IPS-18c (cell line): Measurements from ENCODE around the gene CLCN4.

Experiments
- H3K4me3 ChIP-seq: 2 replicates; pipeline ENCODE4 v1.7.0; 2013; ENCODE audit warnings: low read depth, mild to moderate bottlenecking, low read length, moderate library complexity; ENCODE audit not compliant: insufficient read depth
- H3K9me3 ChIP-seq: one replicate; pipeline ENCODE4 v1.6.1; 2013; ENCODE audit warnings: mild to moderate bottlenecking, low read length, moderate library complexity; ENCODE audit not compliant: control insufficient read depth, insufficient read depth

Gene CLCN4

DNA sequence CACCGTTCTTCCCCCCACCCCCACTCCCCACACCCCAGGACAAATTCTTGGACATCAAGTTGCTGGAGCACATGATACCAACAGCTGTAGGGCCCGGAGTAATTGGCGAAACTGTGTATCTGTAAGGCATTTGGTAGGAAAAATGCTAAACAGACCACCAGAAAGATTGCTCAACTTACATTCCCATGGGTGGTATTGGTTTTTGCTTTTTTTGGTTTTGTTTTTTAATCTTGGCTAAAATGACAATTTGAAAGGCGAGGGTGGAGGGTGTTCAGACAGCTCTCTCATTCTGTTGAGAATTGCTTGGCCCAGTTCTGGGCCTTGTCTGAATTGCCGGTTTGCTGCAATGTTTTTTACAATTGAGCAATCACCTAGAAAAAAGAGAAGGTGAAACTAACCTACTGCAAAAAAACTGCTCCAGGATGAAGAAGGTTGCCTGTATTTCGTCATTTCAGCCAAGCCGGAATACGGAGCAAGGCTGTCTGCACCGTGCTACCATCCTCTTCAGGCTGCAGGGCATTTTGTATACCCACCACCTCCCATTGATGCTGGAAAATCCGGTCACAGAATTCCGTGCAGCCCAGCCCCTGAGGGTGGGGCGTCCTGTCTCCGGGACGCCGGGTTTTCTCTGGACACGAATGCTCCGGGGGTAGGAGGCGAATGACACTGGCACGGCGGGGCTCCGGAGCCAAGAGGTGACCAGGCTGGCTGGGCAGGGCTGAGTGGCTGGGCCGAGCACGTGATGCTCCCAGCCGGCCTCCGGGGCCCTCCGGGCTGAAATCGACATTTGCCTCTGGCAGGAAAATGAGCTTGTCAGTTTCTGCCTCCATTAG lies at the start of gene CLCN4:
Gene CLCN4 (plus strand): TSS at position 777 of the 833 bp plus-strand sequence. CDS start 28,058 bp downstream, outside the sequence.
- Histone ChIP-seq H3K9me3 (peaks cover 7% of the 10 kb centered on the region), H3K4me3 (peak within 1 kb of the TSS; percentile 9; the same call in 1 of the 2 replicates)

DNA sequence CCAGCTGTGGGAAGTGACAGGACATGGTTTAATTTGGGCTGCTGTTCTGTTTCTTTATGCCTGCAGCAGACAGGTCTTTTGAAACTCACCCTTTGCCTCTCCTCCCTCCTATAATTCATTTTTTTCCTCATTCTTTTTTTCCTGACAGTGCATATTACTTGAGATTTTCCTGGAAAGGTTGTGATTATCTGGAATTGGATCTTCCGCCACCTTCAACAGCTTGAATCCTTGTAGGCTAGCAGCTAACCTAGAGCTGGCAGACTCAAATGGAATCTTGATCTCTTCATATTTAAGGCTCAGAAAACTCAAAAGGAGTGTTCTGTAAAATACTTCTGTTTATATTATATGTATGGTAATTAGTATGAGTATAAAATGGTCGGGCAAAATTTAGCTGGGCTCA lies 49.3 kb upstream of the CLCN4 start:
- H3K4me3 ChIP-seq: no peak overlapping the region; the same call in 1 of the 2 replicates
- H3K9me3 ChIP-seq: peaks cover 9% of the 10 kb centered on the region

DNA sequence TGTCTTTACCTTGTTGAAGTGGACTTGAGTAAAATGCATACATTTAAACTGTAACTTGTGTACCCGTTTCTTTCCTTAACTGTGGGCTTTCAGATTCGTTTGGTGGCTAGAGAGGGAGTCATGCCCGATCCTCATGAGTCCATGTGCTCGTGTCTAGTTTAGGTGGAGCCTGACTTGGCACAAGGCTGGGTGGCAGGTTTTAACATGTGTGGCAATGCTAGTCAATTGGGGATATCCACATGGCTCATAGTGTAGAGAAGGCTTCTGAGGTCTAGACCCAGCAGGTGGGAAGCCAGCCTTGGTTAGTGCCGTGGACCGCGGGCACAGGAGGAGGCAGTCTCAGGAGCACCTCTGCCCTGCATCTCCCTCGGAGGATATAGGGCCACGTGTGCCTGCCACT lies 48.5 kb upstream of the CLCN4 start:
- no peak overlapping the region for H3K4me3 ChIP-seq
- H3K9me3 ChIP-seq: peaks cover 9% of the 10 kb centered on the region

DNA sequence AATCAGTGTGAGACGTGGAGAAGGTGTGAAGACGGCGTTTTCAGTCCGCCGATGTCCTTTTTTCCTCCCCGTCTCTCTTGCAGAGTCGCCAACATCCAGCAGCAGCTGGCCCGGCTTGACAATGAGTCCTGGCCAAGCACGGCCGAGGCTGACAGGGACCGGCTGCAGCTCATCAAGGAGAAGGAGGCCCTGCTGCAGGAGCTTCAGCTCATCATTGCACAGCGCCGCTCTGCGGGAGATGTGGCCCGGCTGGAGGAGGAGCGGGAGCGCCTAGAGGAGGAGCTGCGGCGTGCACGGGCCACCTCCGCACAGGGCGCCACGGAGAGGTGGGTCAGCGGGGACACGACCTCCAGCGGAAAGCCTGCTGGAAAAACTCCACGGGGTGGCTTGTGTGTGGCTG lies 47.1 kb upstream of the CLCN4 start:
- Histone ChIP-seq H3K4me3 (no peak overlapping the region), H3K9me3 (peaks cover 7% of the 10 kb centered on the region)

DNA sequence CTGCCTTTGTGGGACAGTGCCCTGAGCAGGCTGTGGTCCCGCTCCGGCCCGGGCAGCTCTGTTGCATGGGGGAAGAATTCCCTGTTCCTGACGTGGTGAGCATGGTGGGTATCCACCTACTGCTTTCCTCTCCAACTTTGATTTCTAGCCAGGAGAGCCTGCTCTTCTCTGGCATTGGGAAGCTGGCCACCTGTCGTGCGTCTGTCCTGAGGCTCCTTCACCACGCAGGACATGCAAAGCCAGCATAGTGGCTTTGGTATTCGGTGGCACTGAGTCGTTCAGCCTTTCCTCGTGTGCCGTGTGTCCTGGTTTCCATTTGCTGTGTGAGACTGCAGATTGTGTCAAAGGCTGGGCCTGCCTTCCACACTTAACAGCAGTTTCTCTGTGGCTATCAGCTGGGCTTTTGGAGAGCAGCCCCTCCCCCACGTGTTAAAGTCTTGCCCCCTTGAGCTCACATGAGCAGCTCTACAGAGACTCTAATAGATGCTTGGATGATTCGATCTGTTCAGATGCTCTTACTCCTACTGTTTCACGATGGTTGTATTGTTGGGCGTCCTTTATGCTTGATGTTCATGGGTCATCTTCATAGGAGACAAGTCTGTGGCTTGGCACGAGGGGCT lies 46.3 kb upstream of the CLCN4 start:
- Histone ChIP-seq H3K9me3 (peaks cover 7% of the 10 kb centered on the region), H3K4me3 (0 out of 2 replicates have a peak overlapping the region, but pooled peaks have one; percentile 3)

DNA sequence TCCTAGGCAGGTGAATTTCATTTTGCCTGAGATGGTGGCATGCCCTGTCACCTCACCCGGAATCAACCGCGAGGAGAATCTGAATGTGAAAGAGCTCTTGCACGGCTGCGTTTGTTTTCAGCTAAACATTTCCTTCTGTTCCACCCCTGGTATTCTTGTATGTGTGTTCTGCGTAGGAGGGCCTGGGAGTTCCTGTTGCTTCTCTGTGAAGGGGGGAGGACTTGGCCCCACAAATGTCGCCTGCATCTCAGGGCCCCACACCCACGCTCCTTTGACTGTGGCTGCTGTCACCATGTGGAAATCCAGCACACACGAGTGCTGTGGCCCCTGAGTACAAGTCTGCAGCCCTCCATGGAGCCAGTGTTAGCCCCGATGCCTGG lies 45.8 kb upstream of the CLCN4 start:
- H3K4me3 ChIP-seq: 0 out of 2 replicates have a peak overlapping the region, but pooled peaks have one; percentile 3

DNA sequence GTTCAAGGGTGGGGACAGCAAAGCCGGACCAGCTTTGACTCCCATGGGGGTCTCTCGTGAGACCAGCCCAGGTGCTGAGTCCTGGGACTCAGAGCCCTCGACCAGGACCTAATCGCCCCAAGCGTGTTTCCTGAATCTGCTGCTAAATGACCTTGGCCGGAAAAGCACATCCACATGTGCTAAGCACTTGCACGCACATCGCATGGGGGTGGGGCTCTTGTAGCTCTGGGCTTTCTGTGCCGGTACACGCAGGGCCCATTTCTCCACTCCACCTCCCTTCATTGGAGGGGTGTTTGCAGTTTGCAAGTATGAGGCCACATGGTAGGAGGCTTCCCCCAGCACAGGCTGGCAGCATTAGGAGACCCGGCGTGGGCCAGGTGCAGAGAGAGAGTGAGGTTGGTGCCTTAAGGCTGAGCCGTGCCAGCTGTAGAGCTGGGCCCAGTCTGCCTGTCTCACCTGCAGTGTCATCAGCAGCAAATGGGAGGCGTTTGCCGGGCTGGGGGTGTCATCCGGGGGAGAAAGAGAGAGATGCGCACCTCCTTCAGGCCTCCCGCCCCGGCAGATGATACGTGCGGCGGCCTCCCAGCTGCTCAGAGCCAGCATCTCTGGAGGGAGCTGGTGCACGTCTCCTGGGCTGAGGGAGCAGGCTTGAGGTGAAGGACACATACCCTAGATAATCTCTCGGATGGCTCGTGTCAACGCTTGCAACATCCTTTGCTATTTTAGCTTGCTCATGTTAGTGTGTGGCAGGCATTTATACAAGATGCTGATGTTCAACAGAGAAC lies 45.2 kb upstream of the CLCN4 start:
- H3K4me3 ChIP-seq: no peak overlapping the region
- peaks cover 10% of the 10 kb centered on the region for H3K9me3 ChIP-seq

More for the DNA sequence above, 45.8 kb upstream of the CLCN4 start:
- peaks cover 7% of the 10 kb centered on the region for H3K9me3 ChIP-seq

DNA sequence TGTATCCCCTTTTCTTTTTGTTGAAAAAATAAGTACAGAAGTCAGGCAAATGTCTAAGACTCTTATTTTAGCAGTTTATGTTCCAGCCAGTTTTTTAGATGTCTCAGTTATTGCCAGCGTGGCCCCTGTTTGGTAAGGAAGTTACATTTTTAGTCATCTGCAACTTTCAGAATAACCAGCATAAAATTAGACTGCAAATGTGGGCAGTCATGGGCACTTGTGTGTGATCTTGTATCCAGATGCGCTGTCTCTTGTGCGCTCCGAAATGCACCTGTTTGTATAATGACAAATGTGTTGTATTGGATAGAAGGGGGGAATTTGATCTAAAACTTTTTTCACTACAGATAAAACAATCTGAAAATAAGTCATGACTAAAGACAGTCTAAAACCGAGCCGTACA lies 44.3 kb upstream of the CLCN4 start:
- H3K9me3 ChIP-seq: peaks cover 13% of the 10 kb centered on the region
- H3K4me3 ChIP-seq: no peak overlapping the region

DNA sequence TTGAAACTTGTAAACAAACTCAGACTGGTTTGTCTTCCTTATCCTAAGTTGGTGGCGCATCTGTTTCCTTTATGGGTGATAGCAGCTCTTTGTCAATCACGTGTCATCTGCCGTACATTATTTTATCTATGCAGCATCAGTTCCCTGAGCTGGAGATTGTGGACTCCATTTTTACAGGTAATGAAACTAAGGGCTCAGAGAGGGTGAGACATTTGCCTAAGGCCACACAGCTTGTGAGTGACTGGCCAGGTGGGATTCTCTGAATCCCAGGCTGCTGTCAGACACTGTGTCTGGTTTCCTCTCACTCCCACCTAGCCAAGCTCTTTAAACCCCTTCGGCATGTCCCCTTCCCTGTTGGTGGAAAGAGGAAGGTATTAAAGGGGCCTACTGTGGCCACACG lies 41.7 kb upstream of the CLCN4 start:
- H3K4me3 ChIP-seq: no peak overlapping the region
- H3K9me3 ChIP-seq: peaks cover 14% of the 10 kb centered on the region

DNA sequence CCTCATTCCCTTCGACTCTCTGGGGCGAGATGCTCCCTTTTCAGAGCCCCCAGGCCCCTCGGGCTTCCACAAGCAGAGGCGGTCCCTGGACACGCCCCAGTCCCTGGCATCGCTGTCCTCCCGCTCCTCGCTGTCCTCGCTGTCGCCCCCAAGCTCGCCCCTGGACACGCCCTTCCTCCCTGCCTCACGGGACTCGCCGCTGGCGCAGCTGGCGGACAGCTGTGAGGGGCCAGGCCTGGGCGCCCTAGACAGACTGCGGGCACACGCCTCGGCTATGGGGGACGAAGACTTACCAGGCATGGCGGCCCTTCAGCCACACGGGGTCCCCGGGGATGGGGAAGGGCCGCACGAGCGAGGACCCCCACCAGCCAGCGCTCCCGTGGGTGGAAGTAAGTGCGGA lies 39.5 kb upstream of the CLCN4 start:
- H3K9me3 ChIP-seq: peaks cover 33% of the 10 kb centered on the region
- H3K4me3 ChIP-seq: peak overlapping the region; percentile 15; the same call in 1 of the 2 replicates

DNA sequence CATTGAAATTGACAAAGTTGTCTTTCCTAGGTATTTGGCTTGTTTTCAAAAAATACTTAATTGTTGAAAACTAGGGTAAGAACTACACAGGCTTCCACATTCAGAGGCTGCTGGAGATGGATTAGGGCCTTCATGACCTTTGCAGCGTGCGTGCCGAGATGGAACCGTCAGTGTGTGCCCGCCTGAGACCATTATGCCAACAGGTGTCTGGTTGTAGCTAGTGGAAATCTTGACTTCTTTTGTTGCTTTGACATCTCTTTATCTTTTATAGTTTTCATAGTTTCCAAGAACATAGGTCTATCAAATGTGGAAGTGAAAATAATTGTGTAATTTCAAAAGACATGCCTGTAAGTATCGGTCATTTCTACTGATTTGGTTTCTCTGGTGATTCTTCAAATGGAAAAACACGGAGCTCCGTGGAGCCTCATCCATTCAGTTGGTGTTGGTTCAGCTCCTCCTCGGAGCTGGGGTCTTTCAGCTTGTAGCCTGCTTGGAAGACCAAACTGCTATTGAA lies 38.9 kb upstream of the CLCN4 start:
- peaks cover 33% of the 10 kb centered on the region for H3K9me3 ChIP-seq
- peak overlapping the region; percentile 15; the same call in 1 of the 2 replicates for H3K4me3 ChIP-seq

DNA sequence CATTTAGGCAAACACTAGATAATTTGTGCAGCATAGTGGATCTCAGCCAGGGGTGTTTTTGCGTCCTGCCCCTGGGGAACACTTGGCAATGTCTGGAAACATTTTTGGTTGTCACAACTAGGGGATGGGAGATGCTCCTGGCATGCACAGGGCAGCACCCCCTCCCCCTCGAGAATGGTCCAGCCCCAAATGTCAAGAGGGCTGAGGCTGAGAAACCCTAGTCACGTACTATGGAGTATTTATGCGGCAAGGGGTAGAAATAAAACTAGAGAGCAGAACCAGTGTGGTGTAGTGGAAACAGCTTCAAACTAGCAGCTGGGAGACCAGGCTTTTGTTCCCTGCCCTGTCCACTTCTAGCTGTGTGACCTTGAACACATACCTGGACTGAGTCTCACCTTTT lies 38.2 kb upstream of the CLCN4 start:
- peaks cover 33% of the 10 kb centered on the region for H3K9me3 ChIP-seq
- no peak overlapping the region; the same call in 1 of the 2 replicates for H3K4me3 ChIP-seq

DNA sequence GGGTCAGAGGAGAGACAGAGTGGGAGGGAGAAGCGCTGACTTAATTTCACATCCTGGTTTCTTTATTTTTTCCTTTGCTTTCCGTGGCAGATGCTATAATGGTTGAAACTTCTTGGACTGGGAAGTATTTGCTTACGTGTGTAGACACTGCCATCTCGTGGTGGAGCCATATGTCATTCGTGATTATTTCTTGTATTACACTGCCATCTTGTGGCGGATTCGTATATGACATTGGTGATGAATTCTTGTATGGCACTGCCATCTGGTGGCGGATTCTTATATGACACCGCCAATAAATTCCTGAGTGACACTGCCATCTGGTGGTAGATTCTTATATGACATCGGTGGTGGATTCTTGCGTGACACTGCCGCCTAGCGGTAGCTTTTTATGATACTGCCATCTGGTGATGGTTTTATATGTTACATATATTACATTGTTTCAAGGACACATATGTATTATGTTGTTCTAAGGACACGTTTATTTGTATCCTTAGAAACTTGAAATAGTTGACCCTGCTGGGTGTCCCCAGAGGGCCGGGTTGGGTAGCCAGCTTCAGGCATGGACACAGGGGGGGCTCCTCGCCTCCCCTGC lies 37.3 kb upstream of the CLCN4 start:
- H3K4me3 ChIP-seq: no peak overlapping the region
- H3K9me3 ChIP-seq: peaks cover 37% of the 10 kb centered on the region

DNA sequence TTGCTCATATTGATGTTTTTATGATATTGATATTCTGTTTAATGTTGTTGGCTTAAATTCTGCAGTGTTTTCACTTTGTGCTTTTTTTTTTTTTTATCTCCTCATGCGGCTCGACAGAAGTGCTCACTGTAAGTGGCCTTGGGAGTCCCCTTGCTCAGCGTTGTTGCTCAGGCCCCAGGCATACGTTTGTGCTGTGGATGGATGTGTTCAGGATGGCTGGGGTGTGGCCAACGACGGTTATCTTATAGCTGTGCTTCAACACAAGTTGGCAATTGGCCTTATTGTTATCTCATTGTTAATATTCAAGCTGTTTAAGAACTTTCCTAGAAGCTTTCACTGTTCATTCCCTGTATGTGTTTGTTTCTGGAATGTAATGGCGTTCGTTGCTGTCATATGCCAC lies 36.4 kb upstream of the CLCN4 start:
- Histone ChIP-seq H3K4me3 (peak overlapping the region; percentile 16; the same call in 1 of the 2 replicates), H3K9me3 (peaks cover 41% of the 10 kb centered on the region)

DNA sequence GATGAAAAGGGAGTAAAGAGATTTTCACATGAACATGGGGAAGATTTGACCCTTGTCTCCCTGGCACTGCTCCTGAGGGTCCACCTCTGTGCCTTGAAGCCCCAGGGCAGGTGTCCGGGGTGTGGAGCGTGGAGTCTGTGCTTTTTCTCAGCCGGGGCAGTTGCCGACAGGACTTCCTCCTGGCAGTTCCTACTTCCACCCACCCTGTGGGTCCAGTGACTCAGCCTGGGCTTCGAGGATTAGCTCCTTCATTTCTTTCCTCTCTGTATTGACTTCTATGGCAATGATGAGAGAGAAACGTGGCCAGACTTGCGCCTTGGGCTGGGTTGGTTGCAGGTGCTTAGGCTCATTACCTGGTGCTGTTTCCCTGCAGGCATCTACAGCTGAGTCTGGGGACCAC lies 35.9 kb upstream of the CLCN4 start:
- peak overlapping the region; percentile 16; the same call in 1 of the 2 replicates for H3K4me3 ChIP-seq
- H3K9me3 ChIP-seq: peaks cover 44% of the 10 kb centered on the region

DNA sequence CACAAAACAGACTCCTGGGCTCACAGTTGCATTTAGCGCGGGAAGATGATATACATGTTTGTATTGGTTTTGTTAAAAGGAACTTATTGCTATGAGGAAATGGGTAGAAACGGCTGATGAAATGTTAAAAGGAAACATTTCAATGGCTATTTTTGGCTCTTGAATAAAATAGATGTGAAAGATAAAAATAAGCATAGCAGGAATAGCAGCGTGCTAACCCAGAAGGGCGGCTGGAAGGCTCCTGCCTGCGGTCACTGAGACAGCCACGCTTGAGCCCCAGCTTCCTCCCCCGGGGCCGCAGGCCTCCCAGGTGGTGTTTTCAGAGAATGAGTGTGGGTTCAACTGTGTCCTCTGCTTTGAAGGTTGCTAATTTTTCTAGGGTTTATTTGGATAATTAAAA lies 35.0 kb upstream of the CLCN4 start:
- Histone ChIP-seq H3K4me3 (no peak overlapping the region), H3K9me3 (peaks cover 42% of the 10 kb centered on the region)
